Glomerular visceral epithelial cell (primary cell): ENCODE measurements around the gene CREB5.

Source experiments
- DNase-seq: peaks from one replicate; pipeline ENCODE4 v3.0.0-alpha.2; 2016; ENCODE audit errors: extremely low spot score

CREB5 gene

DNA sequence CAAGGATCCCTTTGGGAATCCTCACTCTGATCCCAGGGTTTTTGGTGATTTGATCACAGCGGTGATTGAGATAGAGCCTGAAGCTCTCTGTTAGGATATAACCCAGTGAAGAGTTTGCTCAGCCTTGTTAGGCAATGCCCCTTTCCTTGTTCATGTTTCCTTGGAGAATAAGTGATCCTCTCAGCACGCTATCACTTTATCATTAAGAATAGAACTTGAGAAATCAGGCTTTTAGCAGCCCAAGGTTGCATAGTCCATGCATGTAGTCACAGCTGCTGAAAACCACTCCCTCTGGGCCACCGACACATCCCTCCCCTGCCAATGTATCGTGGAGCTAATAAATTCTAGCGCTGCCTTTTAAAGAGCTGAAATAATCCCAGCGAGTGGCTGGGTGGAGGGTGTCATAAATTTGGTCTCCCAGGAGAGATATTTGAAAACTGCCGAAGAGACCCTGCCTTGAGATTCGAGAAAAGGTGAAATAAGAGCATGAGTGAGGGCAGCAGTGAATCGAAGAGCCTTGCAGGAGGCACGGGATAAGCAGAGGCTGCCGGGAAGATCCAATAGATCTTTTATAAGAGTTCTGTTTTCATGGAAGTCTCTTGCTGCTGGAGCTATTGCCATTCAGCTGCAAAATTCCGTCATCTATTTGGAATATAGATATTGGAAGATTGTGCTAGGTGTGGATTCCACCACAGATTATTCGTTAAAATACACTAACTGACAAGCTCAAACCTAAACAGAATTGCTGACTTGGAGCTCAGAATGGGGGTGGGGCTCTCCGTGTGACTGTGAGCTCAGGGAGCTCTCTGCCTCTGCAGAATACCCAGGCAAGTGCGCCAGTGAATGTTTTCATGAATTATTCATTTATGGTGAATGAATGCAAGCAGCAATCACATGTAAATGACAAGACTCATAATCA, 296.0 kb downstream of the CREB5 start:
- DNase-seq: peak; percentile 68

DNA sequence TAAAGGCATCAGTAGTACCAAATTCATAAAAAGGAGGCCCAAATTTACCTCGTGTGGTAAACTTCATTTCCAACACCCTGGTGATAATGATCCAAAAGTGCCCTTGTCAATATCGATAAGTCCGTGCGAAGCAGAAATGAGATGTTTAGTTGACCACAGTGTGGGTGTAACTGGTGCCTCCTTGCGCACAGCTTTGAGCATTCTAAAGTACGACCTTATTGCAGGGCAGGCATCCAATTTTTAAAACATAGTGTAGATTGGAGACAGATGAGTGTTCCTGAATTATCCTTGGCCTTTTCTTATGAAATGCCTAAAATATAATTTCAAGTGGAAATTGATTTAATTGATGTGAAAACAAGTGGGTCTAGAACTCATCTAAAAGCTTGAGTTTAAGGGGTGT, 297.4 kb downstream of the CREB5 start:
- no peak for DNase-seq

DNA sequence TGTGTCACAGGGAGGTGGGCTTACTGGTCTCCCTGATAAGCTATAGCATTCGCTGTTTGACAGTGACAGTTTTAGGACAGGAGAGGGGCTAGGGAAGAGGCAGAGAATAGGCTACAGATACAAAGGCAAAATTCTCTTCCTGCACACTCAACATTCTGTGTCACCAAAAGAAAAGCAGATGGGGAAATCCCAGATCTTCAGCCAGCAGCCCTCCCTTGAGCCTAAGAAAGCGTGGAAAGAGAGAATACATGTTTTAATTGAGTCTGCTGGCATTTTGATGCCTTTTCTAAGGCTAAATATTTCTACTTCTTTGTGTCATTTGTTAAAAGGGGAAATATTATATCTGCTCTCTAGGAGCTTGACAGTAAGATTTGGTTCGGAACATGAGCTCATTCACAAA, 298.8 kb downstream of the CREB5 start:
- no peak for DNase-seq

DNA sequence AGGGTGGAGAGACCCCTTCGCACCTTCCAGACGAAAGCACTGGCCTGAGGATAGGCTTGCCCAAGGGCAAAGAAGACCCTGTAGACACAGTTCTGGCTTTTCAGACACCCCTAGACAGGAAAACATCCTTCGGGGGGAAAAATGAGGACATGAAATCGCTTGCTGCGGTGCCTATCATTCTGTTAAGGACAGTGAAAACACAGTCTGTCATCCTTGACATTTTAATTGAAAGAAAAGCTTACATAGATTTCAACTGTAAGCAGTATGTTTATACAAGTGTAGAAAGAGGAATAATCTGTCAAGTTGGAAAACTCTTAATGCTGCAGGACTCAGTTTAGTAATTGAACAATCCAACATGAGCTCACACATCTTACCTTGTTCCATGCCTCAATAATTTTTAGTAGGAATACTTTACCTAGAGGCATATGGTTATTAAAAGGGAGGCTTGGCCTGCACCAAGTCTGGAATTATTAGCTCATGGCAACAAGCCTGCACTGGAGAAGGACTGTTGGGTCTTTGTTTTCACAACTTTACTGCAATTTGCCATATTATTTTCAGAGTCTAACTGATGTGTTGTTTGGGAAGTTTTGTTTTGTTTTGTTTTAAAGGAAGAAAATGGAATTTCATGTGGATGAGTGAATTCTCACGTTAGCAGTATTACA, 302.3 kb downstream of the CREB5 start:
- no peak for DNase-seq

DNA sequence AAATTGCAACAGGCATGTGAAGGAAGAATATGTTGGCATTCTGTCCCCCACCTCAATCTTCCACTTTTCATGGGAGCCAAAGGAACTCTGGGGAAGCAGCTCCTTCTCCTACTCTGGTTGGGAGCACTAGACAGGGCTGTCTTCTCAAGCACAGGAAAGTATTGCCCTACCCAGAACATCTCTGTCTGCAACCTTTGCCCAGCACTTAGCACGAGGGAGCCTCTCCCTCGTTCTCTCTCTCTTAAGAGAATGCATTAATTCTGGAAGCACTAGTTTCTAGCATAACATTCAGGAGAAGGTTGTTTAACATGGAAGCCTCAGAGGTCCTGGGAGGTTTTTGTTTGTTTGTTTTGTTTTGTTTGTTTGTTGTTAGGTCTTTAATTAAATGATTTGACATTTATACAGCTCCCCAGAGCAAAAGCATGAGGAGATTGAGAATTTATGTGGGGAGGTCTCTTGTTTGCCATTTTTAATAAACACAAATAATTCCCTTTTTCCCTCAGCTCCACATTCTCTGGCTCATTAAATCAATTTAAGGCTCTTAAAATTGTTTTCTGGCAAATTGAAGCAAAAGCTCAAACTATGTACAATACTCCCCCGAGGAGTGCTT, 305.2 kb downstream of the CREB5 start:
- DNase-seq: no peak

DNA sequence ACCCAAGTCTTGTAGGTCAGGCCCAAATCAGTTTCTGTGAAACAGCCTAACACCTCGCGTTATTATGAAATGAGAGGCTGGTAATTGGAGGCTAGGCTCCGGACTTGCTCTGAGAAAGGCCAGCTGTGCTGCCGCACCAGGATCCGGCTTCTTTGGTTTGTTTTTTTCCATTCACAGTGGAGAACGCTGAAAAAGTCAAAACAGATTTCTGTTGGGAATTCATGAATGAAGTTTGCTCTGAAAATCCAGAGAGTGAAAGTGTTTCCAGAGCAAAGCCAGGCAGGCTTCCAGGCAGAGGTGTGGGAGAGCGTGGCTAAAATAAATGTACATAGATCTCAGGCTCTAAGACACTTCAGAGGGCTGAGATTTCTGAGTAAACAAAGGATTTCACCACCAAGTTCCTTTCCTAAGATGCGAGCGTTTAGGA, 305.8 kb downstream of the CREB5 start:
- DNase-seq: no peak

DNA sequence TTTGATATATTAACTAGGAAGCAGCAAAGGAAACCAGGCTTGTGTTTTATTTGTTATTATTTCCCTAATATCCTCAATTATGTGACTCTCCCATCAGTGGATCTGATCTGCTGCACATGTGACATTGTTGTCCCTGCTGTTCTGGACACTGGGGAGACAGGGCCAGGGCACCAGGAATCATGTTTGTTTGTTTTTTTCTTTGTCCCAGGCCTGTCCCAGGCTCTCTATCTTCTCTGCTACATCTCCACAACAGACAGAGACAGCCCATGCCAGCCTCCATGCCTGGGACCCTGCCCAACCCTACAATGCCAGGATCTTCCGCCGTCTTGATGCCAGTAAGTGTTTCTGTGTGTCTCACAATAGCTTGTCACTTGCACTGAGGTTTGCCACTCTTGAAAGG, 306.2 kb downstream of the CREB5 start:
- DNase-seq: no peak

DNA sequence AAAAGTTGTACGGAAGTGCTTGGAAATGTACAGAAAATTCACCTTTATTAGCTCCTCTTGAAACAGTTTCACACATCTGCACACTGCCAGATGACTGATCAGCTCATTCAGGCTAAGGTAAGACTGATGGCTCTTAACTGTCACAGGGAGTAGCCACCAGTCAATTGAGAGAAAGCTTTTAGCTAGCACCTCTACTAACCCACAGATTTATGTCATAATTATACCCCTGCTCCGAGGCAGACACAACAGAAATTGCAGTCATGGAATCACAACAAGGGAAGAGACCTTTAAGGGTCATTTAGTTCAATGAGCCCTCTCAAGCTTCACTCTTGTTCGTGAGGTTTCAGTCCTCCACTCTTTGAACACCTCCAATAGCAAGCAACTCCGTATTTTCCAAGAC, 310.4 kb downstream of the CREB5 start:
- DNase-seq: no peak

DNA sequence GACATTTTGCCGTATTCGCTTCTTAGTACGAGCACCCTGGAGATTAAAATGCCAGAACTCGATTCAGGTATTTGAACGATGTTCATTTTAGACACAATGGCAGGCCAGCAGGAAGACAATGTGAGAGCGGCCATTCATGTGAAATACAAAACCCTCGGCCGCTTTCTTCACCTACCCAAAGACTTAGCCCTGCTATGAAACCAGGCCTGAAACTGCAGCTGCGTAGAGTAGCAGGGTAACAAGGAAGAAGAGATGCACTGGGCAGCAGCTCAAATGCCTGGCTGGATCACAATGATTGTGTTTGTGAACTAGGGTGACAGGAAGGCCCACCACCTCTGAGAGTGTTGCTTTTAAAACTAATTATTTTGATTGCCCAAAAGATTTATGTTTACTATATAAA, 311.0 kb downstream of the CREB5 start:
- DNase-seq: no peak

DNA sequence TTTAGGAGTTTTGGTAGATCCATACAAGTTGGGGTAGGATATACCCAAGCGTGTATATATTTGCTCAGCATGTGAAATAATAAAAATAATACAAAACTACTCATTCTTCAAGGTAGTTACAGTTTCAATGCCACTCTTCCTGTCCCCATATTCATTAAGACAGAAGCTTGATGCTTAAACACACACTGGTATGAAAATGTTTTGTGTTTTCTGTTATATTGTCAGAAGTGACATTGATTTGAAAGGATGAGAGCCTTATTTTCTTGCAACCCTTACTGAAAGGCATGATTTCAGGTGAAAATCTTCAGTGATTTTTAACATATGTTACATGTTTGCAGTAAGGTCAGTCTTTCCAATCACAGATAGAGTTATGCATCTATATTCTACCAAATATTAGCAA, 312.2 kb downstream of the CREB5 start:
- no peak for DNase-seq

DNA sequence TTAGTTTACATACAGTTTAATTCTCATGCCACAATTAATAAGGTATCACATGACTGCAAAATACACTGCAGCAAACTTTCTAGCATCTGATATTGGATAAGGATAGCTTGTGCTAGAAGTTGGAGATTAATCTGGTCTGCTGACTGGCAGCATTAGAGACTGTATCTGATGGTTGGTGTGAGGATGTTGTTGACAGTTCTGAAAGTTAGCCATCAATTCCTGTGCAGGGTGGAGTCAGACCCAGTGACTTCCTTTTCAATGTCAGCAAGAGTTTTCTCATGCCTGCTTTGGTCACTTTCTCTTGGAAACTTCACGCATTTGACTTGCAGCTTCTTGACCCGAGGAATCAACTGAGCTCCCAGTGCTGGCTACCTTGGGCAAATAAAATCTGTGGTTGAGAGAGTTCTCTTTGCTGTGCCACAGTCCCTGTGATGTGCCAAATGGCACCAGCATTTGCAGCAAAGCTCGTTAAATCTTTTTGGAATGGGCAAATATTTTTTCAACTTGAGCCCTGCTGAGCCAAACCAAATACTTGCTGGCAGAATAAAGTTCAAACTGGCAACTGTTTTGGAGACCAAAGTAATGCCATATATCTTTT, 312.8 kb downstream of the CREB5 start:
- no peak for DNase-seq

DNA sequence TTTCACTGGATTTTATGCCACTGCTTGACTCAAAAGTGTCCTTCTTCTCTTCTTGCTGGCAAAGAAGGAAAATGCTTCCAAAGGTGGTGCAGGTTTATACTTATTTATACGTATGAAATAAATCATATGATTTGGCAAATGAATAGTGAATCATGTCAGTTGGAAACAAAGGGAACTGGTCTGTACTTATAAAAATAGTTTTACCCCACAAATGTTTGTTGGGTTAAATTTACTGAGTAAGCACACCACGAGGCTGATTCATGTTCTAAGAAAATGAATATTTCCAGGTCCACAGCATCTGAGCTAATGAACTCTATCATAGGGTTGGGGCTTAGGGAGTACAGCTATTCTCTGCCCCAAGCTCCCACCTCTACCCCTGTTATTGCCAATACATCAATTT, 313.6 kb downstream of the CREB5 start:
- no peak for DNase-seq

DNA sequence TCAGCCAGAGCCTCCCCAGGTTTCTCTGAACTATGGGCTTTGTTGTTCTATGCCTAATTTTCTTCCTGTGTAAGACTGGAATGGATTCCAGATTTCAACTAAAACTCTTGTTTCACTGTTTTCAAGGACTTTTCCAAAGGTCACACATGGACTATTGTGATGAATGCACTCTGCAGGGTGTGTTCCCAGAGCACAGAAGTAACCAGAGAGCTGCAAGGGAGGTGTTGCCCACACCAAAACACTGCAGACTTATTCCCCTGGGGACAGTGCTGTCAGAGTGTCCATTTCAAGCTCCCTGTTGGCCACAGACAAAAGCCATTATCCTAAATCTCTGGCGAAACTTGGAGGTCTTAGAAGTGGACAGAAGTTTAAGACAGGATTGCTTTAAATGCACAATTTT, 314.2 kb downstream of the CREB5 start:
- no peak for DNase-seq

DNA sequence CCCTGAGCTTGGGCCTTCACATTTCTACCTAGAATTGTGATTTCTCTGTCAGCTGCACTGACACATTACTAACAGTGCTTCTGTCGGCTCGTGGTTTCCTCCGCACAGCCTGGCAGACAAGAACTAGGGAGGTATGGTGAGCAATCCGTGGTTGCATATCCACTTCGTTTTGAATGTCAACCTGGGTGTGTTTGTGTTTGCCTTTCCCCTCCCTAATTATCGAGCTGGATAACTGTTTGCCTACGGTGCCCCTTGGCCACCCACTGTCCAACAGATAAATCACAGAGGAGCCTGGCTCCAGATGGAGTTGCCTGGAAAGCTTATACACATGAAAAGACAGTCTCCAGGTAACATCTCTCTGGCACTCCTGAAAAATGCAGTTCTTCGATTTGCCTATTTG, 317.0 kb downstream of the CREB5 start:
- DNase-seq: peak; percentile 15

DNA sequence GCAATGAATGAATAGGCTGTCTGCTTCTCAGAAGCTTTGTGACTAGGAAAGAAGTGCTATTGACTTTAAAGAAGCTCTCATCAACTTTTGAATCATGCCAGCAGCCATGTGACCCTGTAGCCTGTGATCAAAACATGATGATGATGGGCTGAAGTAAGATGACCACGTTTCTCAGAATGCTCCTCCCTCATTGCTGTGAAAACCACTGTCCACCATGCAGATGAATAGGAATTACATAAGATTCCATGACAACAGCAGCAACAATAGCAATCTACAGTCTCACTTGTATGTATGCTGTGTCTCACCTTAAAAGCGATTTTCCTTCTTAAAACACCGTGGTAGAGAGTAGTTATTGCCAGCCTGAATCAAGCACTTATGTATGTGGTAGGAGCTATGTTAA, 317.4 kb downstream of the CREB5 start:
- peak; percentile 13 for DNase-seq

DNA sequence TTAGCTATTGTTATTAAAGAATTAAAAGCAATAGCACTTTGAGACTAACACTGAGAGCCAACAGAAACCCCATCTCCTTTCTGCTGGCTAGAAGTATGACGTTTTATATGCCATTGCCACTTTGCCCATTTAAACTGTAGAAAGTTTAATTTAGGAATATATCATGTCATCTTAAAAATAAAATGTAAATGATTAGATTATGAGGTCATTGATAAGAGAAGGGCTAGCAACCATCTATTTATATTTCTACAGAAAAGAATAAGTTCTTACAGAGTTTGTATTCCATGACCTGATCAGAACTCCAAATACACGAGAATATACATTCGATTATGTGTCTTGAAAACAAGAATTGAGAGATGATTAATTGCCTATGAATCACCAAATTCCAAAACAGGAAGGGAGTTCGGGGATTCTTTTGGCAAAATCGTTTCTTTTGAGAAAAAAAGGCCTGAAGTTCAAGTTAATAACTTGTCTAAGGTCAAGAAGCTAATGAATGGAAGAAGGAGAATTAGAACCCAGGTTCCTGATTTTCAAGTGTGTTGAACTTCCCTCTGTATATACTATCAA, 318.9 kb downstream of the CREB5 start:
- DNase-seq: no peak

DNA sequence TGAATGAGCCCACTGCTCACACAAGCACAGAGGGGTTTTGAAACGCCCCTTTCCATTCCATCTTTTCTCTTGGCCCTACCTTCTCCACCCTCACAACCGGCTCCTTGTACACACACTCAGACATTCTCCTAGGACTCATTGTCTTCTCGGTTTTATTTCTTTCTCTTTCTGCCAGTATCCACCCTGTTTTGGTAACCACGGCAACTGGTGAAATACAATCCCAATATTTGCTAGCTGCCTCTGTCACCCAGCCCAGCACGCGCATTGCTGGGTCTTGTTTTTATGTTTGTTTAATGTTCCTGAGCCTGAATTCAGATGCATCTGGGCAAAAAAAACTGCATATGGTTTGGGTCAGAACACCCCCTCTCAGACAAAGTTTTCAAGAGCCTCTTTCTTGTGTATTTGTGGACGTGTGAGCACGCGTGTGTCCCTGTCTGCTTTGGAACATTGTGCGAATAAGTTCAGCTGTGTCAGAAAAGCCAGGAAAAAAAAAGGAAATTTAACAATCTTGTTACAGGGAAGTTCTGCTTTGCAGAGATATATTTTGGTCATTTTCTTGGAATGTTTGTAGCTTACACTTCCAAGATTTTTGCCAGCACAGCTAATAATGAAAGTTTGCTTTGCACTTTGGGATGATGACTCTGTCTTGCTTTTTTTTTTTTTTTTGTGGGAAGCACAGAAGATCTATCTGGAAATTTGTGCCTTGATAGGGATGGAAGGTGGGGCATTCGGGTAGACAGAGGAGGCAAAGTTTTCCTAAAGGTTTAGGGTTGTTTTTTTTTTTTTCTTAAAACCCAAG, 320.0 kb downstream of the CREB5 start:
- DNase-seq: peak; percentile 16

DNA sequence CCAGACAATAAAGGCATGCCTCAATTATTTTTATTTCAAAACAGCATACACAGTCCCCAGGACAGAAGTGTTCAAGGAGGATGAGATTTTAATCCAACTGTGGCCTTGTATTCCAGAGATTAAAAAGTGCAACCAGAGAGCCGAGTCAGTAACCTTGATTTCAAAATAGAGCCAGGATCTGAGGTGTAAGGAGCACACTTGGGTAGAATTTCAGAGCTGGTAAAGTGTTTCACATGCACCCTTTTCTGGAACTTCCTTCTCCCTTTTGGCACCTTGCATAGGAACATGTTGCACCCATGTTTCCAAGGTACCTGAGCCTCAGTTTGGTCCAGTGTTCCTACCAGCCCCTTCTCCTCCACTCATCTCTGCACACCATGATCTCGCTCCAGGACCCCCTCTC, 320.7 kb downstream of the CREB5 start:
- no peak for DNase-seq

DNA sequence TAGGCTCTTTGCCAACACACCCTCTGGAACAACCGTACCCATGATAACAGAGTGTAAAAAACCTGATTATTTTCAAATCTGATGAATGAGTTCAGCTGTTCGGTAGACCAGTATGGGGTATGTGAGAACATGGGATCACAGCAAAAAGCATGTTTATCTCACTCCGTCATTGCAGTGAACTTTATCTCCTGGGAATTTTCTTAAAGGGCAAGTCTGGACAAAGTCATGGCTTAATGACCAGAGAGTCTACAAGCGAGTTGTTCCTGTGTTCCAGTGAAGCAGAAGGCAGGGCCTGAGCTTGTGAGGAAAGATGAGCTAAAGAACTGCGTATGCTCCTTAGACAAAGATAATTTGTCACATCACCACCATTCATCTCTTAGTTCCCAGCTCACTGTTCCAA, 326.1 kb downstream of the CREB5 start:
- no peak for DNase-seq

DNA sequence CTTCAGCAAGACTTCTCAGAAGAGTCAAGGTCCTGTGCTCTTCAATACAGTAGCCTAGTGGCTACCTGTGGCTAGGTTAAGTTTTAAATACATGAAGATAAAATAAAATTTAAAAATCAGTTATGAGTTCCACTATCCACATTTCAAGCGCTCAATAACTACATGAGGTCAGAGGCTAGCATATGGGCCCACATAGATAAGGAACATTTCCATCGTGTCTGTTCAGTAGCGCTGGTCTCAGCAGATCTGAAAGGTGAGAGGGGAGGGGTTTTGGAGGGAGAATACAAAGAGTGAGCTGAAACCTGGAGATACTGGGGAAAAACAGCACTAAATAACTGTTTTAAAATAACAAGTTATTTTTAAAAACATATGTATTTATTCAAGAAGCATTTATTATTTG, 326.8 kb downstream of the CREB5 start:
- DNase-seq: no peak

DNA sequence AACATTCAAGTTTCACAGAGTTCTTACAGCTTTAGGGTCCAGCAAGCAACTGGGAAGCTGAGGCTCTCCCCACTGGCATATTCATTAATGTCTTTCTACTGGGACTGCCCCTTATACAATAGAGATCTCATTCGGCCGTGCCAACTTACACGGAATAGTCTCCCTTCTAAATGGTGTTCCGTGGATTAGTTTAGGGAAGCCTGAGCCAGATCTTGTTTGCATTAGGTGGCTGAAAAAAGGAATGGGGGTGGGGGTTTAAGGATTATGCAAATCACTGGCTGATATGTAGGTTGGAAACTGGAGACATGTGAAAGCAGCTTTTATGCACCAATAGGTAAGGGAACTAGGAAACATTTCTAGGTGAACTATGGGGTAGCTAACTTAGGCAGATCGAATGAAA, 327.5 kb downstream of the CREB5 start:
- no peak for DNase-seq
